ENCODE results near the gene TMEM9B.

Gene TMEM9B

GRCh38 chr11:8911029-8911823 lies 53.0 kb downstream of the TMEM9B start, which contains the start of gene AKIP1:
Gene AKIP1, plus strand, starts transcription at chr11:8911189. Its CDS starts 261 bp downstream, at chr11:8911450.
- TF ChIP-seq ZFX (IDR thresholded peaks at IDR 0.05), result peak; percentile 76
- no peak for TF ChIP-seq CTCF (conservative IDR thresholded peaks at IDR 0.05)
- peak within 1 kb of the TSS; percentile 88 for H3K27ac ChIP-seq

GRCh38 chr11:8910649-8911026 lies 53.6 kb downstream of the TMEM9B start:
- TF ChIP-seq ZFX (IDR thresholded peaks at IDR 0.05), result no peak
- no peak for TF ChIP-seq CTCF (conservative IDR thresholded peaks at IDR 0.05)
- H3K27ac ChIP-seq, result peak overlapping the region; percentile 88

GRCh38 chr11:8908099-8908498 lies 56.1 kb downstream of the TMEM9B start:
- no peak overlapping the region for H3K27ac ChIP-seq
- no peak for TF ChIP-seq ZFX (IDR thresholded peaks at IDR 0.05)
- TF ChIP-seq CTCF (conservative IDR thresholded peaks at IDR 0.05), result no peak

GRCh38 chr11:8907116-8907515 lies 57.1 kb downstream of the TMEM9B start:
- no peak for TF ChIP-seq CTCF (conservative IDR thresholded peaks at IDR 0.05)
- TF ChIP-seq ZFX (IDR thresholded peaks at IDR 0.05), result no peak
- H3K27ac ChIP-seq, result no peak overlapping the region

- no peak overlapping the region for H3K27ac ChIP-seq
- TF ChIP-seq CTCF (conservative IDR thresholded peaks at IDR 0.05) (no peak), ZFX (IDR thresholded peaks at IDR 0.05) (no peak)
Observed at GRCh38 chr11:8905528-8906165, 58.6 kb downstream of the TMEM9B start.

- no peak for TF ChIP-seq CTCF (conservative IDR thresholded peaks at IDR 0.05)
- TF ChIP-seq ZFX (IDR thresholded peaks at IDR 0.05), result no peak
- no peak overlapping the region for H3K27ac ChIP-seq
Observed at GRCh38 chr11:8899119-8899753, 65.0 kb downstream of the TMEM9B start.
